Nephron (organoid): ENCODE data around the gene SCTR.

ENCODE experiments used
- H3K27ac Mint-ChIP-seq, 3 experiments: 2 replicates each; pipeline ENCODE4 v1.8.0; 2020; ENCODE audit warnings: mixed read lengths in 3 of 3, mild to moderate bottlenecking in 2 of 3, moderate library complexity in 1 of 3
- H3K27me3 Mint-ChIP-seq: 2 replicates; pipeline ENCODE4 v1.8.0; 2021; ENCODE audit warnings: low read depth, mild to moderate bottlenecking, moderate library complexity, mixed read lengths
- H3K36me3 Mint-ChIP-seq: 2 replicates; pipeline ENCODE4 v1.8.0; 2020; ENCODE audit warnings: low read depth, mixed read lengths
- H3K4me1 Mint-ChIP-seq: 2 replicates; pipeline ENCODE4 v1.8.0; 2020; ENCODE audit warnings: mixed read lengths
- H3K4me3 Mint-ChIP-seq, 3 experiments: 2 replicates each; pipeline ENCODE4 v1.8.0; 2020; ENCODE audit warnings: mild to moderate bottlenecking in 3 of 3, mixed read lengths in 3 of 3, moderate library complexity in 2 of 3
- H3K9me3 Mint-ChIP-seq: 2 replicates; pipeline ENCODE4 v1.8.0; 2020; ENCODE audit warnings: mixed read lengths
- TF ChIP-seq, protein P1 (sequence below), 3 experiments: fragments of 200-600 bp; sonication (generic); IDR thresholded peaks; one replicate each; pipeline ENCODE4 v1.5.0; 2021; ENCODE audit warnings: antibody characterized with exemption in 3 of 3; ENCODE audit not compliant: unreplicated experiment in 3 of 3

SCTR gene

GRCh38 chr2:119468154-119468955 is 55.9 kb downstream of the SCTR start:
- Mint-ChIP-seq H3K27ac (peak overlapping the region in 1 of 3 experiments; percentile 56), H3K36me3 (no peaks in the 10 kb centered on the region), H3K27me3 (peaks cover 1% of the 10 kb centered on the region), H3K4me3 (no peak overlapping the region), H3K9me3 (no peaks in the 10 kb centered on the region), H3K4me1 (peaks cover 5% of the 10 kb centered on the region)
- TF ChIP-seq, protein P1, sequence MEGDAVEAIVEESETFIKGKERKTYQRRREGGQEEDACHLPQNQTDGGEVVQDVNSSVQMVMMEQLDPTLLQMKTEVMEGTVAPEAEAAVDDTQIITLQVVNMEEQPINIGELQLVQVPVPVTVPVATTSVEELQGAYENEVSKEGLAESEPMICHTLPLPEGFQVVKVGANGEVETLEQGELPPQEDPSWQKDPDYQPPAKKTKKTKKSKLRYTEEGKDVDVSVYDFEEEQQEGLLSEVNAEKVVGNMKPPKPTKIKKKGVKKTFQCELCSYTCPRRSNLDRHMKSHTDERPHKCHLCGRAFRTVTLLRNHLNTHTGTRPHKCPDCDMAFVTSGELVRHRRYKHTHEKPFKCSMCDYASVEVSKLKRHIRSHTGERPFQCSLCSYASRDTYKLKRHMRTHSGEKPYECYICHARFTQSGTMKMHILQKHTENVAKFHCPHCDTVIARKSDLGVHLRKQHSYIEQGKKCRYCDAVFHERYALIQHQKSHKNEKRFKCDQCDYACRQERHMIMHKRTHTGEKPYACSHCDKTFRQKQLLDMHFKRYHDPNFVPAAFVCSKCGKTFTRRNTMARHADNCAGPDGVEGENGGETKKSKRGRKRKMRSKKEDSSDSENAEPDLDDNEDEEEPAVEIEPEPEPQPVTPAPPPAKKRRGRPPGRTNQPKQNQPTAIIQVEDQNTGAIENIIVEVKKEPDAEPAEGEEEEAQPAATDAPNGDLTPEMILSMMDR (IDR thresholded peaks at IDR 0.05; ENCODE audit: unreplicated experiment in 3 of 3), result no peak

DNA sequence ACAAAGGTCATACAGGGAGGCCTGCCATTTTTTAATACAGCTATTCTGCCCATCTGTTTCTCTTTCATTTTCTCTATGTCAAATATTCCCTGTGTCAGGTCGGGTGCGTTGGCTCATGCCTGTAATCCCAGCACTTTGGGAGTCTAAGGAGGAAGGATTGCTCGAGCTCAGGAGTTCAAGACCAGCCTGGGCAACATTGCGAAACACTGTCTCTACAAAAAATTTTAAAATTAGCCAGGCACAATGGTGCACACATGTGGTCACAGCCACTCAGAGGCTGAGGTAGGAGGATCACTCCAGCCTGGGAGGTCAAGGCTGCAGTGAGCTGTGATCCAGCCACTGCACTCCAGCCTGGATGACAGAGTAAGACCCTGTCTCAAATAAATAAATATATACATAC is 57.9 kb downstream of the SCTR start:
- TF ChIP-seq, protein P1 (IDR thresholded peaks at IDR 0.05; ENCODE audit: unreplicated experiment in 3 of 3), result no peak
- H3K27me3 Mint-ChIP-seq, result no peaks in the 10 kb centered on the region
- H3K36me3 Mint-ChIP-seq, result no peaks in the 10 kb centered on the region
- no peaks in the 10 kb centered on the region for H3K9me3 Mint-ChIP-seq
- no peak overlapping the region for H3K27ac Mint-ChIP-seq
- H3K4me1 Mint-ChIP-seq, result peaks cover 5% of the 10 kb centered on the region
- H3K4me3 Mint-ChIP-seq, result no peak overlapping the region

DNA sequence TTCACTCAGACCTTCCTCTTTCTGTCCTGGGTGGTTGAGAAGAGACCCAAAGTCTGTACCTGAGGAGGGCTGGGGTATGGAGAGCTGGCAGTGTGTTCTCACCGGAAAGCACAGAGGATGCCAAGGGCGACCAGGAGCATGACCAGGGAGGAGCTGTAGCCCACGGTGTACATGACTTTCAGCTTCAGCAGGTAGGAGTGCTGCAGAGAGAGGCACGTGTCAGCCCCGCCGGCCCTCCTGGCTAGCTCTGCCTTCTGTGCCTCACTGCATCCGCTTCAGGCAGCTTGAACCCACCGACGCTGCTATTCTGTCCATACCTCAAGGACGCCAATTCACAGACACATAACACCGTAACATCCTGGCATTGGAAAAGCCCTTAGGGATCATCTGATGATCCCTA is 58.6 kb downstream of the SCTR start:
- Mint-ChIP-seq H3K4me1 (peaks cover 5% of the 10 kb centered on the region), H3K4me3 (no peak overlapping the region), H3K27me3 (no peaks in the 10 kb centered on the region), H3K36me3 (no peaks in the 10 kb centered on the region), H3K9me3 (no peaks in the 10 kb centered on the region), H3K27ac (no peak overlapping the region)
- TF ChIP-seq, protein P1 (IDR thresholded peaks at IDR 0.05; ENCODE audit: unreplicated experiment in 3 of 3), result no peak

DNA sequence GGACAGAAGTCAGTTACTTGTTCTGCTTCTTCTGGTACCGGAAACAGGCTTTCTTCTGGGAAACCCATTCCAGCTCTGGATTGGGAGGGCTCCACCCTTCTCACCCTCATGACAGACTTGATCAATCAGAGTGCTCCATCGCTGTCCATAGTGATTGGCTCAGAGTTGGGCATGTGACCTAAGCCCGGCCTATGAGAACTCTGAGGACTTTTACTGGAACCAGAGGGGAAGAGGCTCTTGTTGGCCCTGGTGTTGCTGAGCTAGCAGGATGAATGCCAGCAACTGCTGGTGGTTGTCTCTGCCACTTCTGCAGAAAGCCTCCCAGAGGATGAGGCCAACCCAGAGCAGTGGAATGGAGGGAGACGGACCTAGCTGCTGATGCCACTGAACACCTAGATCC is 59.3 kb downstream of the SCTR start:
- TF ChIP-seq, protein P1 (IDR thresholded peaks at IDR 0.05; ENCODE audit: unreplicated experiment in 3 of 3), result no peak
- peaks cover 5% of the 10 kb centered on the region for H3K4me1 Mint-ChIP-seq
- no peak overlapping the region for H3K4me3 Mint-ChIP-seq
- H3K36me3 Mint-ChIP-seq, result no peaks in the 10 kb centered on the region
- H3K27ac Mint-ChIP-seq, result no peak overlapping the region
- H3K27me3 Mint-ChIP-seq, result no peaks in the 10 kb centered on the region
- no peaks in the 10 kb centered on the region for H3K9me3 Mint-ChIP-seq

DNA sequence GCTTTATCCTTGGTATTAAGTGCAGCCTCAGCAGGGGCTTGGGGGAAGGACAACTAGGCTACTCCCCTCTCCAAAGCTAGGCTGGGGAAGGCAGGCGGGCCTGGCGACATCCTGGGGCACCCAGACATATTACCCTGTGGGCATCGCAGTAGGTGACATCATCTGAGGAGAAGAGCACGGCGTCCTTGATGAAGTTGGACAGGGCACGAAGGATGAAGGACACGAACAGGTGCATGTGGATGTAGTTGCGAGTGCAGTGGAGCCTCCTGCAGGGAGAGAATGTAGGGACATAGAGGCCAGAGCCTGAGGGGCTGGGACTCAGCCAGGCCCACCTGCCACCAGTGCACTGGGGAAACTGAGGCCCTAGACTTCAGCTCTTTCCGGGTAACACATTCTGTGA is 60.3 kb downstream of the SCTR start:
- H3K27ac Mint-ChIP-seq, result no peak overlapping the region
- H3K4me1 Mint-ChIP-seq, result peaks cover 5% of the 10 kb centered on the region
- no peaks in the 10 kb centered on the region for H3K36me3 Mint-ChIP-seq
- no peak overlapping the region for H3K4me3 Mint-ChIP-seq
- no peaks in the 10 kb centered on the region for H3K27me3 Mint-ChIP-seq
- H3K9me3 Mint-ChIP-seq, result no peaks in the 10 kb centered on the region
- TF ChIP-seq, protein P1 (IDR thresholded peaks at IDR 0.05; ENCODE audit: unreplicated experiment in 3 of 3), result no peak

DNA sequence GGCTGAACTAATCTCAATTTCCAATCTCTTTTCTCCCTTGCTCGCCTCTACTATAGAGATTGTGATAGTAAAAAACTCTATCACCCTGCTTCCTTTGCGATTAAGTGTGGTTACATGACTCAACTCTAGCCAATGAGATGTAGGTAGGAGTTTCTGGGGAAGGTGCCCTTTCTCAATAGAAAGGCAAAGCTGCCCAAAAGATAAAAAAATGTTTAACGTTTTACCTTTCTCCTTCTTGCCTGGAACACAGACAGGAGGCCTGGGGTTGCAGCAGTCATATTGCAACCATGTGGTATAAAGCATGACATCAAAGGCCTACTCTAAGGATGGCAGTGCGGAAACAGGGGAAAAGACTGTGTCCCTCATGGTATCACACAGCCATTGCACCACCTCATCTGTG is 61.1 kb downstream of the SCTR start:
- no peak overlapping the region for H3K4me3 Mint-ChIP-seq
- no peaks in the 10 kb centered on the region for H3K36me3 Mint-ChIP-seq
- H3K9me3 Mint-ChIP-seq, result no peaks in the 10 kb centered on the region
- H3K27me3 Mint-ChIP-seq, result no peaks in the 10 kb centered on the region
- TF ChIP-seq, protein P1 (IDR thresholded peaks at IDR 0.05; ENCODE audit: unreplicated experiment in 3 of 3), result no peak
- H3K4me1 Mint-ChIP-seq, result no peaks in the 10 kb centered on the region
- H3K27ac Mint-ChIP-seq, result no peak overlapping the region
